DMS114 treated with DMSO at 0.1 percent for 48 hours (cell line): Measurements from ENCODE around the gene UBXN2A.
"Not testable (repeated sequence)": the region's sequence is repeated elsewhere in the genome, so short reads cannot be mapped to it uniquely, and the experiment has no call there.

Experiments used
- DNase-seq: peaks from one replicate; lab custom pipeline; 2025; ENCODE audit not compliant: unreplicated experiment; lab: John Stamatoyannopoulos, UW

Gene UBXN2A

DNA sequence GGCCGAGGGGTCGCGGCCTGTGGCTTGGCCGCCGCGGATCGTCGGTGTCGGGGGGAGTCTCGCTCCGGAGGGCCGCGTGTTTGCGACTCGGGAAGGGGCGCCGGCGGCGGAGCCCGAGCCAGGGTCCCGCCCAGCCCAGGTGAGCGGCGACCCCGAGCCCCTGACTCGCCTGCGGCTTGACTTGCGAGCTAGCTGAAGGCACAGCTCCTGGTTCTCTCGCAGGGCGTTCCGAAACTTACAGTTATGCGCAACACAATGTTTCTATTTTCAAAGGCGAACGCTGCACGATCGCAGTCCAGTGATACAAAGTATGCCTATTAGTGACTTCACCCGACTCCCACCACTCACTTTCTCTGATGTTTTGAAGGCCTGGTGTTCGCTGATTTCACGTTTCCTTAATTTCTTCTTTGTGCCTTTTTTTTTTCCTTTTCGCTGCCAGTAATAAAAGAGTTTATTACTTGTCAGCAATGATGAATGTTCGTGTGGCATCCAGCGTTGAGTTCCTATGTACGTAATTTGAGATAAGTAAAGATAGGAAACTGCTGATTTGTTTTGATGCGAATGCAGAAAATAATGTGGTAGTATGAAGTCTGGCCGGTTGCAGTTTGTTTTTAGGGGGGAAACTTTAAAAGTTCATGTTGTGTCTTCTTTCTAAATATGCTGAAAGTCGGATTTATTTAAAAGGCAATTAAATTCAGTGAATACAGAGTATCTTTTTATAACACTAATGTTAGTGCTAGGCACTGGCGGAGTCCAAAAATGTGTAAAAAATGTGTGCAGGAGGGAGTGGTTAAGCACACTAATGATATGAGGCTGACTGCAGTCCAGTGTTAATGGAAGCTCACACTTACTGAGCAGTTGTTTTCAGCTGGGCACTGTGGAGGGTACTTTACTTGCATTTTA, 706 bp downstream of the UBXN2A start:
- no peak for DNase-seq

DNA sequence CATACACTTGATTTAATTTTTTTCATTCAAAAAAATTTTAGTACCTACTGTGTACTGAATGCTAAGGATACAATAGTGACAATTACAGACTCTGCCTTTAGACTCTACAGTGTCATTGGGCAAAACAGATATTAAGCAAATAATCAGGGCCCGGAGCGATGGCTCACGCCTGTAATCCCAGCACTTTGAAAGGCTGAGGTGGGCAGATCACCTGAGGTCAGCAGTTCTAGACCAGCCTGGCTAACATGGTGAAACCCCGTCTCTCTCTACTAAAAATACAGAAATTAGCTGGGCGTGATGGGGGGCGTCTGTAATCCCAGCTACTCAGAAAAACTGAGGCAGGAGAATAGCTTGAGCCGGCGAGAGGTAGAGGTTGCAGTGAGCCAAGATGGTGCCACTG, 1.4 kb downstream of the UBXN2A start:
- no peak for DNase-seq

DNA sequence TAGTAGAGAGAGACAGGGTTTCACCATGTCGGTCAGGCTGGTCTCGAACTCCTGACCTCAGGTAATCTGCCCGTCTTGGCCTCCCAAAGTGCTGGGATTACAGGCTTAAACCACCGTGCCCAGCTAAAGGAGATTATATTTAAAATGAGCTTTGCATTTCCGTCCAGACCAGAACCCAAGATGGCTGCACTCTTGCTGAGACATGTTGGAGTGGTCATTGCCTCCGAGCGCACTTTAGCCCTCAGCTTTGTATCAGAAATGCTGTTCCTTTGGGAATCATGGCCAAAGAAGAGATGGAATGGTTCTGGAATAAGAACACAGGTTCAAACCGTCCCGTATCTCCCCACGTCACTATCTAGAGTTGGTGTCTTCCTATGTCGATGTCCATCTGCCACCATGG, 3.4 kb downstream of the UBXN2A start:
- DNase-seq = no peak

DNA sequence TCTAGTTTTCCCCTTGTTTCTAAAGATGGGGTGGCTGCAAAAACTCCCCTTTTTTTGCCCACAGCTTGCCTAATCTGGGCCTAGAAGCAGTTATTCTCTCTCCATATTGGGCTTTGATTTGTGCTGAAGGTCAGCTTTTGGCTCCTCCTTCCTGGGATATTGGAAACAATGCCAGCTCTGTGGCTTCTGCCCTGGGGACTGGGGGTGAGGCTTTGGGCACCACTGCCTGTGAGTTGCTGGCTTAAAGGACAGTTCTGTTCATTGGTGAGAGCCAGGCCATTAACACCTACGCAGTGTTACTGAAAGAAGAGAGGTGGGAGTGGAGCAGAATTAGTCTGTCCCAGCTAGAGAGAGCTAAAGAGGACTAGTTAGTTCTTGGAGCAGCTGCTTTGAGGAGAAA, 4.3 kb downstream of the UBXN2A start:
- no peak for DNase-seq

DNA sequence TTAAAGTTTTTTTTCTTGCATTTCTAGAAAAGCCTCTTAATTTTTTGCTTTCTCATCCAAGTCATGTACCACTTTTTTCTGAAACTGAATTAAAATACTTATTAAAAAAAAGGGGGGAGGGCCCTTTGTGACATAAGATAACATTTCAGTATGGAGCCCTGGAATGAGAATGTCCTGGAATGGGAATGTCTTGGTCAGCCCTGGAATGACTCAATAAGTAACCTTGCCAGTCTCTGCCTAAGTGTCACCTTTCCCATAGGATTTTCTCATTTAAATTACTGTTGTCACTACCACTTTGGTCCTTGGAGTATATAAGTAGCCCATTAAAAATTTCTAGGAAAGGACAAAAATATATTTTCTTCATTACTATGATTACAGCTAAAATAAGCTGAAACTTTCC, 4.7 kb downstream of the UBXN2A start:
- no peak for DNase-seq

DNA sequence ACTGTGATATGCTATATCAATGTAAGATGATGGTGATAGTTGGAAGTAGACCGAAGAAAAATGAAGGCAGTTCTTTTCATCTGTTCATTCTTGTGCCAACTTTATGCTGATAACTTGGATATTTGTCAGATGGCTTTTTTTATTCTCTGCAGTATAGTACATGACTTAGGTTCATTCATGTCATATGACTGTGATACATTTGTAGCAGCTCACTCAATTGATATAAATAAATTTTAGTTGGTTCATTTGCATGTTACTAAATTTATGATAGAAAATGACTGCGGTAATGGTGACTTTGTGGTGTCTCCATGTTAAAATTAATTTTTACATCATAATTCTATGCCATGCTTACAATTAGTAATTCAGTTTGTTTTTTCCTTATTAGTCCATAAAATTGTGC, 7.1 kb downstream of the UBXN2A start:
- DNase-seq = no peak

DNA sequence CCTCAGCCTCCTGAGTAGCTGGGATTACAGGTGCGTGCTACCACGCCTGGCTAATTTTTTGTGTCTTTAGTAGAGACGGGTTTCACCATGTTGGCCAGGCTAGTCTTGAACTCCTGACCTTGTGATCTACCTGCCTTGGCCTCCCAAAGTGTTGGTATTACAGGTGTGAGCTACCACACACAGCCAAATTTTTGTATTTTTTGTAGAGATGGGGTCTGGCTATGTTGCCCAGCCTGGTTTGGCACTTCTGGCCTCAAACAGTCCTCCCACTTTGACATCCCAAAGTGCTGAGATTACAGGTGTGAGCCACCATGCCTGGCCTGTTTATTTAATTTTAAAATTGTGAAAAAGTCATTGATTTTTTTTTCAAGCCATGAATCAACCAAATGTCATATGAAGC, 12.3 kb downstream of the UBXN2A start:
- DNase-seq = not testable (repeated sequence)

DNA sequence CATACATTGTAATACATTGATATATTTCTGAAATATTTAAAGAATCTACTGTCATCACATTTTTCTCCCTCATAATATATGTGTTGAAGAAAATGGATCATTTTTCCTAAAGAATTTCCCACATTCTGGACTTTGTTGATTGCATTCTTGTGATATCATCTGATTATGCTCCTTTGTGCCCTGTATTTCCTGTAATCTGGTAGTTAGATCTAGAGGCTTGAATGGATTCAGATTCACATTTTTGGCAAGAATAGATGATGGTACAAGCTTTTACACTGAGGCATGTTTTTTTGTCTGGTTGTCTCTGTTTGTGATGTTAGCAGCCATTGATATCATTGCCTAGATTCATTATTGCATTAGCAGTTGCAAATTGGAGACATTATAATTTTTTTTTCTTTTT, 13.4 kb downstream of the UBXN2A start:
- DNase-seq = no peak

DNA sequence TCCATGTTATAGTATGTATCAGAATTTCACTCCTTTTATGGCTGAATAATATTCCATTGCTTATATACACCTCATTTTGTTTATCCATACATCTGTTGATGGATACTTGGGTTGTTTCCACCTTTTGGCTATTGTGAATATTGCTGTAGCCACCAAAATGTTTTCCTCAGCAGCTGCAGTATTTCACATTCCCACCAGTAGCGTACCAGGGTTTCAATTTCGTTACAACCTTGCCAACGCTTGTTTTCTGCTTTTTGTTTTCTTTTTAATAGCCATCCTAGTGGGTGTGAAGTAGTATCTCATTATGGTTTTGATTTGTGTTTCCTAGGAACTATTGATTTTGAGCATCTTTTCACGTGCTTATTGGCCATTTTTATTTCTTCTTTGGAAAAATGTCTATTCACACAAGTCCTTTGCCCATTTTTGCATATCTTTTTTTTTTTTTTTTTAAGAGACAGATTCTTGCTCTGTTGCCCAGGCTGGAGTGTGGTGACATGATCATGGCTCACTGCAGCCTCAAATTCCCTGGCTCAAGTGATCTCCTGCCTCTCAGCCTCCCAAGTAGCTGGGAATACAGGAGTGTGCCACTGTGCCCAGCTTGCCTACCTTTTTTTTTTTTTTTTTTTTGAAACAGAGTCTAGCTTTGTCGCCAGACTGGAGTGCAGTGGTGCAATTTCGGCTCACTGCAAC, 14.2 kb downstream of the UBXN2A start:
- DNase-seq = no peak

DNA sequence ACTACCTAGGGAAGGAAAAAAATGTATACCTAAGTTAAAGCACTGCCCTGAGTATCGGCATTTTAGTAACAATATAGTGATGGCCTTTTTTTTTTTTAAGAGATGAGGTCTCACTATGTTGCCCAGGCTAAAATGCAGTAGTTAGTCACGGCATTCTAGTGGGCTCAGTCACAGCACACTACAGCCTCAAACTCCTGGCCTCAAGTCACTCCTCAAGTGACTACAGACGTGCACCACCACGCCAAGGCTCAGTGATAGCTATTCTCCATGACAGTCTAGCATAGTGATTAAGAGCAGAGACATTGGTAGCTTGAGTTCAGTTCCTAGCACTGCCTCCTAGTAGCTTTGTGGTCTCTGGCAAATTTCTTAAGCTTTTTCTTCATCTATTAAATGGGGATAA, 27.6 kb downstream of the UBXN2A start:
- DNase-seq = no peak

DNA sequence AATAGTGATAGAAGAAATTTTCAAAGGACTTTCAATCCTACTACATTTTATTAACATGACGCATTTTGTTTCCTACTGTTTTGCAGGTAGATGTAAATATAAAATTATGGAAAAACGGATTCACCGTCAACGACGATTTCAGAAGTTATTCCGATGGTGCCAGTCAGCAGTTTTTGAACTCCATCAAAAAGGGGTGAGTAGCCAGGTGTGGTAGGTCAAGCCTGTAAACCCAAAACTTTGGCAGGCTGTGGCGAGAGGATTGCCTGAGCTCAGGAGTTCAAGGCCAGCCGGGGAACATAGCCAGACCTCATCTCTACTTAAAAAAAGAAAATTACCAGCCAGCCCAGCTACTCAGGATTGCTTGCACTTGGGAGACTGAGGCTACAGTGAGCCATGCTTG, 36.6 kb downstream of the UBXN2A start:
- DNase-seq = no peak

DNA sequence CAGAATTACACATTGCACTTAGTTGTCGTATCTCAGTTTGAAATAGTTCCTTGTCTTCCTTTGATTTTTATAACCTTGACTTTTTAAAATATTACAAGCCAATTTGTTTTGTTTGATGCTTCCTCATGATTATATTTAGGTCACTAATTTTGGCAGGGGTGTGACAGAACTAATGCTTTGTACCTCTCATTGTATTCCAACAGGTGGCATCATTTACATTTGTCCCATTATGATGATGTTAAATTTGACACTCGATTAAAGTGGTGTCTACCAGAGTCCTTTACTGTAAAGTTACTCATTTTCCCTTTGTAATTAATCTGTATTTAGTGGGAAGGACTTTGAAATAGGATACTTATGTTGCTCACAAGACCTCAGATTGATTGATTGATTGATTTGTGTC, 48.1 kb downstream of the UBXN2A start:
- peak; percentile 8 for DNase-seq

DNA sequence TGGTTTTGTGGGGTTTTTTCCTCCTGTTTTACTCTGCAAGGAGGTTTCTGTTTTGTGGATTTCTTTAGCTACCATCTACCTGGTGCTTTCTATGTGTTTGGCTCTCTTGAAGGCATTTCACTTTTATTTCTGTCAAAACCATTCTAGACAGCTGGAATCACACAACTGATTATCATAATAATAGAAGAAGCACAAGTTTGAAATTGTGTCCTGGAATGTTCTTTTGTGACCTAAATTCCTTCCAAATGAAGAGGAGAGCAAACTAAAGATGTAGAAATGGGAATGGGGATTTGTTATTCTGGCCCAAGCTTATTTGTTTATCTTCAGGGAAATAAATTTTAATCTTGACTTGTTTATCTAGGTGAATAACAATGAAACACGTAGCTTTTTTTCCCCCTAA, 52.7 kb downstream of the UBXN2A start:
- DNase-seq = no peak

DNA sequence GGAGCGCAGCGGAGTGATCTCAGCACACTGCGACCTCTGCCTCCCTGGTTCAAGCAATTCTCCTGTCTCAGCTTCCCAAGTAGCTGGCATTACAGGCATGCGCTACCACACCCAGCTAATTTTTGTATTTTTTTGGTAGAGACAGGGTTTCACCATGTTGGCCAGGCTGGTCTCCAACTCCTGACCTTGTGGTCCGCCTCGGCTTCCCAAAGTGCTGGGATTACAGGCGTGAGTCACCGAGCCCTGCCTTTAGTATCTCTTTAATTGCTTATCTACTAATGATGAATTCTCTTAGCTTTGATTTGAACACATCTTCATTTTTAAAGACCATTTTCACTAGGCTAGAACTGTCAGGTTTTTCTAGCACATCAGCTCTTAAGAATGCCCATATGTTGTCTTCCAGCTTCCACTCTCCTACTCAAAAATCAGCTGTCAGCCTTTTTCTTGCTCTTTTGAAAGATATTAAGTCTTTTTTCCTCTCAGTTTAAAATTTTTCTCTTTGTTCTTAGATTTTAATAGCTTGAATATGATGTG, 53.5 kb downstream of the UBXN2A start:
- DNase-seq = no peak

DNA sequence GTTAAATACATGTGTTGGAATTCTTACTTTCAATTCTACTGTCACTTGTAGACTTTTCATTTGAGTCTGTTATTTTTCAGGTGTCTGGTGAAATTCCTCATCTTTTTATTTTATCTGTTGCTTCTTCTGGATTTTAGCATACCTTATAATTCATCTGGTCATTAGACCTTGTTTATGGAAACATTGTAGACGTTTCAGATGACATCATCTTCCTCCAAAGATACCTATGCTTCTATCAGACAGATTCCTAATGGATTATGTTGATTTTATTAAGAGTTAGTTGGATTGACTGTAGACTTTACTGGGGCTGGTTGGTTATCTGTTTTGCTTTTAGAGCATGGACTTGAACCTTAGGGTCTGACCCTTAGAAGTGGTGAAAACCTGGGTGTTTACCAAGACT, 54.3 kb downstream of the UBXN2A start:
- DNase-seq = no peak

DNA sequence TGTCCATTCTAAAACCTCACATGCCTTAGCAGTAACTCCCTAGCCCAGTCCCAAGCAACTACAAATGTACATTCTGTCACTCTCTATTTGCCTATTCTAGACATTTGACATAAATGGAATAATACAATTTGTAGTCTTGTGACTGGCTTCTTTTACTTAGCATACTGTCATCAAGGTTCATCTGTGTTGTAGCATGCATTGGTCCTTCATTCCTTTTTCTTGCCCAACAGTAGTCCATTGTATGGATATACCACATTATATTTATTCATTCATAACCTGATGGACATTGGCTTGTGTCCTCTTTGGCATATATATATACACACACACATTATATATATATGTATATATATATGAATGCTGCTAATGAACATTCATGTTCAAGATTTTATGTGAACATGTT, 67.4 kb downstream of the UBXN2A start:
- DNase-seq = no peak

DNA sequence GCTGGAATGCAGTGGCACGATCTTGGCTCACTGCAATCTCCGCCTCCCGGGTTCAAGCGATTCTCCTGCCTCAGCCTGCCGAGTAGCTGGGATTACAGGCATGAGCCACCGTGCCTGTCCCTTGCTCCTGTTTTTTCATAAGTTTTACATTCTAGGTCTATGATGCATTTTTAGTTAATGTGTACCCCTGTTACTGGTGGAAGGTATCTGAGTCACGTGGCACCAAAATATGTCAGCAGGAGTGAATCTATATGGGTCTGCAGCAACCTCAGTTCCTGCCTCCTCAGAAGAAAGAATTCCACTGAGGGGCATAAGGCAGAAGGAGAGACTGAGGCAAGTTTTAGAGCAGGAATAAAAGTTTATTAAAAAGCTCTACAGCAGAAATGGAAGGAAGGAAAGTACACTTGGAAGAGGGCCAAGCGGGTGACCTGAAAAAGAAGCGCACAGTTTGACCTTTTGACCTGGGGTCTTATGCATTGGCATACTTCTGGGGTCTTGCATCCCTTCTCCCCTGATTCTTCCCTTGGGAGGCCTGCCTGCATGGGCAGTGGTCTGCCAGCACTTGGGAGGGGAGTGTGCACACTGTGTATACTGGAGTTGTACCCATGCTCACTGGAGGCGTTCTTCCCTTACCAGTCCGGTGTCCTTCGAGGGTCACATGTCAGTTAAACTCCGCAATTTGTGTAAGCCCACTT, 68.6 kb downstream of the UBXN2A start:
- no peak for DNase-seq

DNA sequence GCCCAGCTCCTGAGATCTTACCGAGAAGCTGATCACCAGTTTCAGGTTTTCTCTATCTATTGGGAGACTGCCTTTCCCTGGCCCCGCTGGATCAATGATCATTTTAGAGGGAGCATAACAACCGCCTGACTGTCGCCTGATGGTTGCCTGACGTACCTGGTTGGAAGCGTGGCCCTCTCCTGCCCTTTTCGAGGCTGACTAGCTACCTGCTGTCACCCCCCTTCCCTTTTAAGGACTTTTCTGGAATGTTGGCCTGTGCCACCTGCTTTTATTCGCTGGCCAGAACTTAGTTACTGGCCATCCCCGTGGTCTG, 69.1 kb downstream of the UBXN2A start:
- DNase-seq = no peak

DNA sequence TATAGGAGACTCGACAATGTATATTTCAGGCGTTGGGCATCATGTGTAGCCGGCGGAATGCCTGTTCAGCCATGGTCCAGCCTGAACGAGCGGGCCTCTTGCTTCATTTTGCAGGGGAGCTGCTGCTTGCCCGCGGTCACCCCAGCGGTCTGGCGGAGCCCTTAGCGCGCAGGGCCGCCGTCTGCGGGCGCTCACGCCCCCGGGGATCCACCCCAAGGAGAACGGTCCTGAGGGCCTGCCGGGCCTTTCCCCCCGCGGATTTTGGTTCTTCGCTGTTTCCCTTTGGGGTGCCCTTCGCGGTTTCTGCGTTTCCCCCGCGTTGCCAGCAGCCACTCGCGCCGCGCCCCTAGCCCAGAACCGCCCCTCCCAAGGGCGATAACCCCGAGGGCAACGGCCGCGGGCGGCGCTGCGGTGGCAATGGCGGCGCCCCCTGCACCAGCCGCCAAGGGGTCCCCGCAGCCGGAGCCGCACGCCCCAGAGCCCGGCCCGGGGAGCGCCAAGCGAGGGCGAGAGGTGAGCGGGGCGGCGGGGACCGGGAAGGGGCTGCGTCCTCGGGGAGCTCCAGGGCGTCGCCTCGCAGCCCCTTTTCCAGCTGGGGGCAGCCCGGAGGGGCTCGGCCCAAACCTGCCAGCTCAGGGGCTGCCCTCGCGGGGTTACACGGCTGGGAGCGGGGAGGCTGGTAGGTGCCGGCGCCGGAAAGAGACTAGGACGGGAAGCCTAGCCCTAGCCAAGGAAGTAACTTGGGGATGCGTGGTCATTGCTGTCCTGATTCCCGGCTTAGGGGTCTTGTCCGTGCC, 69.6 kb downstream of the UBXN2A start, which contains the start of gene MFSD2B:
MFSD2B (plus strand) TSS at position 406 of the 797 bp plus-strand sequence; CDS start at position 418, 12 bp downstream.
- DNase-seq = no peak

DNA sequence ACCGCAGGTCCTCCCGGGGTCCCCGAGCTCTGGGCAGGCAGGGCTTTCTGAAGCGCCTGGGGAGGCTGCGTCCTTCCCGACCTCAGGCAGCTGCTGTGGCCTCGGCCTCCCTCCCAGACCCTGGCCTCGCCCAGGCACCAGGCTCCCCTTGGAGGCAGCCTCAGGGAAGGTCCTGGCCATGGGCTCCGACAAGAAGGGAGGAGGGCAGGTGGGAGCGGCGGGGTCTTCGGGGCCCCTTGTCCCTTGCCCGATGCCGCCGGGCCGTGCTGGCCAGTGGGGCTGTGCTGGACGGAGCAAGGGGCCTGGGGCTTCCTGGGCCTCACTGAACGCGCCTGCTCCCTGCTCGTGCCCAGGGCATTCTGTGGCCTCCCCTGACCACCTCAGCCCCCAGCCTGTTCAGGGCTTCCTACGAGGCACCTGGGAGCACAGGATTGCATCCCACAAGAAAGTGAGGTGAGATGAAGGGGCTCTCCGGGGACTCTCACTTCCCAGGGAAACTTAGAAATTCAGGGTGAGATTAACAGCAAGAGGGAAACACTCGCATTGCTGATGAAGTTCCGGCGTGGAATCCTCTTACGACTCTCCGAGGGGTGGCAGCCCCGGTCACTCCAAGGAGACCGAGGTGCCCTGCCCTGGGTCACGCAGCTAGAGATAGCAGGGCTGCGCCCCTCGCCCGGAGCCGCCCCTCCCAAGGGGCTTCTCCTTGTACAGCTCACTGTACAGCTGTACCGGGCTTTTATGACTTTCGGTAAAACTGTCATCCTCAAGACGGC, 70.4 kb downstream of the UBXN2A start:
- no peak for DNase-seq
